Ishikawa (cell line): ENCODE data around the gene MRTFA.

Experiments
- CREB1 ChIP-seq: IDR thresholded peaks from 2 replicates; pipeline ENCODE4 v1.6.1; 2012; ENCODE audit warnings: low read depth
- EP300 ChIP-seq: IDR thresholded peaks from 2 replicates; pipeline ENCODE4 v1.6.1; 2012; ENCODE audit warnings: borderline replicate concordance
- TAF1 ChIP-seq: IDR thresholded peaks from 2 replicates; pipeline ENCODE4 v1.6.1; 2012; ENCODE audit warnings: low read depth, mild to moderate bottlenecking
- TEAD4 ChIP-seq: IDR thresholded peaks from 2 replicates; pipeline ENCODE4 v1.6.1; 2012
- USF1 ChIP-seq: IDR thresholded peaks from 2 replicates; pipeline ENCODE4 v1.6.1; 2012

GRCh38 chr22:40607506-40607905, 29.0 kb downstream of the MRTFA start:
- TF ChIP-seq TEAD4 (no peak), CREB1 (no peak), USF1 (no peak), TAF1 (no peak), EP300 (no peak)
